Stimulated activated CD8-positive, alpha-beta memory T cell treated with anti-CD3 and anti-CD28 coated beads, Interleukin-4, amount 100 ng/mL, for 4 hours (primary cell): ENCODE measurements around the gene ETFA.

Experiments
- DNase-seq, 2 donors: peaks; one replicate each; pipeline ENCODE4 v3.0.0-alpha.2; 2020; ENCODE audit warnings: low read depth in 2 of 2, low spot score in 1 of 2

The ETFA gene

GRCh38 chr15:76197703-76198455 lies 113.4 kb downstream of the ETFA start:
- no peak for DNase-seq

- no peak for DNase-seq
Observed at GRCh38 chr15:76196269-76197231, 114.7 kb downstream of the ETFA start.

- no peak for DNase-seq
Observed at GRCh38 chr15:76195506-76196268, 115.6 kb downstream of the ETFA start.

- DNase-seq, result no peak
Observed at GRCh38 chr15:76193934-76194333, 117.3 kb downstream of the ETFA start.

GRCh38 chr15:76192715-76193114 lies 118.6 kb downstream of the ETFA start:
- no peak for DNase-seq

- no peak for DNase-seq
Observed at GRCh38 chr15:76191539-76192244, 119.6 kb downstream of the ETFA start.

GRCh38 chr15:76190751-76191538 lies 120.3 kb downstream of the ETFA start:
- peak; percentile 13 to 18 for DNase-seq

- no peak for DNase-seq
Observed at GRCh38 chr15:76190070-76190564, 121.2 kb downstream of the ETFA start.

- DNase-seq, result no peak
Observed at GRCh38 chr15:76189106-76189505, 122.2 kb downstream of the ETFA start.

- DNase-seq, result no peak
Observed at GRCh38 chr15:76187163-76187562, 124.1 kb downstream of the ETFA start.

GRCh38 chr15:76185716-76186115 lies 125.6 kb downstream of the ETFA start:
- DNase-seq, result no peak

- no peak for DNase-seq
Observed at GRCh38 chr15:76184650-76185035, 126.6 kb downstream of the ETFA start.

- DNase-seq, result no peak
Observed at GRCh38 chr15:76183930-76184649, 127.2 kb downstream of the ETFA start.

GRCh38 chr15:76181705-76182107 lies 129.6 kb downstream of the ETFA start:
- DNase-seq, result no peak

- DNase-seq, result no peak
Observed at GRCh38 chr15:76180321-76180720, 130.9 kb downstream of the ETFA start.

GRCh38 chr15:76179023-76179422 lies 132.2 kb downstream of the ETFA start:
- no peak for DNase-seq

GRCh38 chr15:76178296-76179000 lies 132.8 kb downstream of the ETFA start:
- DNase-seq, result no peak

- DNase-seq, result no peak
Observed at GRCh38 chr15:76177491-76178040, 133.7 kb downstream of the ETFA start.
